Astrocyte (in vitro differentiated cells and primary cell): ENCODE measurements around the gene FOXP2.

Experiments
- CTCF ChIP-seq: IDR thresholded peaks from 2 replicates; pipeline ENCODE4 v1.5.1; 2011; ENCODE audit warnings: low read depth, mild to moderate bottlenecking, inconsistent platforms, low read length, moderate library complexity; ENCODE audit not compliant: insufficient read depth
- EZH2 ChIP-seq: IDR thresholded peaks from 2 replicates; pipeline ENCODE4 v1.6.1; 2012; ENCODE audit warnings: mild to moderate bottlenecking, low read length, inconsistent platforms; ENCODE audit not compliant: insufficient read depth

DNA sequence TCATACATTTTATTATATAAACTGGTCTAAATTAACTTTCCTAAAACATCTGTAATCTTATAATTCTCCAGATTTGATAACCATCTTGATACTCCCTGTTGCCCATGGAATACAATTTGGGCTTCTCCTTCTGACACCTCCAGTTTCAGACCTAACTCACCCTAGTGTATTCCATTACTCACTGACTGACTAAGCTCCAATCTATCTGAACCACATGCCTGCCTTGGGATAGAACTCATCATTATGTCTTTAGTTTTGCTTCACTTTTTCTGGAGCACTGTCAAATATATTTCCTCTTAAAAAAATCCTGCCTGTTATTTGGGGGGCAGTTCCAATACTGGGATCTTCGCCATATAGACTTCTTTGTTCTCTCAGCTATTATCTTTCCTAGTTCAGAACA lies 4.9 kb upstream of the FOXP2 start:
- TF ChIP-seq CTCF (no peak), EZH2 (no peak)
